ENCODE results near the gene GSTO2.

GRCh38 chr10:104327745-104328645 is 59.0 kb downstream of the GSTO2 start:
- TF ChIP-seq CTCF (conservative IDR thresholded peaks at IDR 0.05; ENCODE audit: low read depth in 2 of 2) (no peak), POLR2AphosphoS5 (IDR thresholded peaks at IDR 0.05; ENCODE audit: low read depth) (no peak; the same call in 1 of the 2 replicates), REST (IDR thresholded peaks at IDR 0.05; ENCODE audit: unreplicated experiment) (no peak), EZH2 (IDR thresholded peaks at IDR 0.05; ENCODE audit: low read depth, unreplicated experiment) (no peak), JUNB (IDR thresholded peaks at IDR 0.05; ENCODE audit: unreplicated experiment) (no peak), EZH2phosphoT487 (IDR thresholded peaks at IDR 0.05; ENCODE audit: unreplicated experiment) (no peak), ZNF331 (CRISPR knock-in tag; IDR thresholded peaks at IDR 0.05; ENCODE audit: low read depth) (no peak)
